NCI-H2196 (cell line): ENCODE data around the gene OR2T3.
"Not testable (repeated sequence)": the region's sequence is repeated elsewhere in the genome, so short reads cannot be mapped to it uniquely, and the experiment has no call there.

Experiments
- DNase-seq: peaks from one replicate; lab custom pipeline; 2025; ENCODE audit not compliant: unreplicated experiment; lab: John Stamatoyannopoulos, UW

The OR2T3 gene

GRCh38 chr1:248473051-248473450, at the start of gene OR2T3:
OR2T3 (plus strand) TSS chr1:248473351; CDS start chr1:248473351, 0 bp downstream.
- not testable (repeated sequence) for DNase-seq

- DNase-seq = not testable (repeated sequence)
These were observed 45.5 kb upstream of the OR2T3 start for GRCh38 chr1:248427526-248428191.

- DNase-seq = not testable (repeated sequence)
These were observed 45.0 kb upstream of the OR2T3 start for GRCh38 chr1:248428192-248428533.

- DNase-seq = not testable (repeated sequence)
These were observed 41.5 kb upstream of the OR2T3 start for GRCh38 chr1:248431683-248432082.

- not testable (repeated sequence) for DNase-seq
These were observed 41.0 kb upstream of the OR2T3 start for GRCh38 chr1:248432201-248432600.

GRCh38 chr1:248433811-248434415, 39.2 kb upstream of the OR2T3 start:
- not testable (repeated sequence) for DNase-seq

GRCh38 chr1:248434913-248435312, 38.2 kb upstream of the OR2T3 start:
- not testable (repeated sequence) for DNase-seq

- not testable (repeated sequence) for DNase-seq
These were observed 36.8 kb upstream of the OR2T3 start for GRCh38 chr1:248436303-248436702.

- DNase-seq = not testable (repeated sequence)
These were observed 34.5 kb upstream of the OR2T3 start for GRCh38 chr1:248438668-248439067.

GRCh38 chr1:248439283-248439682, 33.9 kb upstream of the OR2T3 start:
- DNase-seq = not testable (repeated sequence)

GRCh38 chr1:248442500-248443277, 30.5 kb upstream of the OR2T3 start:
- DNase-seq = not testable (repeated sequence)

GRCh38 chr1:248444603-248445002, 28.5 kb upstream of the OR2T3 start:
- not testable (repeated sequence) for DNase-seq

- not testable (repeated sequence) for DNase-seq
These were observed 27.8 kb upstream of the OR2T3 start, which contains the start of gene OR2T2 for GRCh38 chr1:248445399-248445798. OR2T2 (plus strand) TSS chr1:248445637; CDS start chr1:248452798, 7,161 bp downstream.

- DNase-seq = not testable (repeated sequence)
These were observed 24.6 kb upstream of the OR2T3 start for GRCh38 chr1:248448409-248449074.

GRCh38 chr1:248449821-248450465, 23.2 kb upstream of the OR2T3 start:
- DNase-seq = not testable (repeated sequence)

GRCh38 chr1:248450466-248451145, 22.5 kb upstream of the OR2T3 start:
- not testable (repeated sequence) for DNase-seq

GRCh38 chr1:248453619-248454018, 19.5 kb upstream of the OR2T3 start:
- DNase-seq = not testable (repeated sequence)

GRCh38 chr1:248455045-248455444, 18.1 kb upstream of the OR2T3 start:
- not testable (repeated sequence) for DNase-seq

GRCh38 chr1:248456635-248457034, 16.5 kb upstream of the OR2T3 start:
- not testable (repeated sequence) for DNase-seq

- DNase-seq = not testable (repeated sequence)
These were observed 14.0 kb upstream of the OR2T3 start for GRCh38 chr1:248459117-248459516.
